HepG2 (cell line): ENCODE measurements around the gene C9orf50. TPM values are rescaled to one million over a fixed set of nuclear protein-coding genes. Genes with fewer than 3 reads are reported as not detected.

Source experiments
- CBFB ChIP-seq: sonication (generic); formaldehyde crosslinking; IDR thresholded peaks from 2 replicates; pipeline ENCODE4 v1.4.0; 2020; ENCODE audit warnings: missing genetic modification reagents
- CBX5 ChIP-seq: sonication (generic); formaldehyde crosslinking; IDR thresholded peaks from 2 replicates; pipeline ENCODE4 v1.4.0; 2020; ENCODE audit warnings: missing genetic modification reagents, borderline replicate concordance
- ELF3 ChIP-seq: IDR thresholded peaks from 2 replicates; pipeline ENCODE4 v1.6.1; 2016; ENCODE audit warnings: missing genetic modification reagents, missing compliant biosample characterization
- FOXO1 ChIP-seq: sonication (generic); formaldehyde crosslinking; IDR thresholded peaks from 2 replicates; pipeline ENCODE4 v1.4.0; 2020; ENCODE audit warnings: missing genetic modification reagents
- JUND ChIP-seq: sonication (generic); formaldehyde crosslinking; IDR thresholded peaks from 2 replicates; pipeline ENCODE4 v1.8.0; 2022; ENCODE audit warnings: mild to moderate bottlenecking, missing genetic modification reagents
- KAT8 ChIP-seq: IDR thresholded peaks from 2 replicates; pipeline ENCODE4 v1.6.1; 2016; ENCODE audit warnings: missing genetic modification reagents, missing compliant biosample characterization
- KDM1A ChIP-seq: IDR thresholded peaks from 2 replicates; pipeline ENCODE4 v1.6.1; 2016; ENCODE audit warnings: missing compliant biosample characterization
- MEF2D ChIP-seq: sonication (generic); formaldehyde crosslinking; IDR thresholded peaks from 2 replicates; pipeline ENCODE4 v1.5.1; 2020; ENCODE audit warnings: mild to moderate bottlenecking, missing genetic modification reagents
- MIER2 ChIP-seq: IDR thresholded peaks from 2 replicates; pipeline ENCODE4 v1.6.1; 2016; ENCODE audit warnings: missing biosample characterization, missing genetic modification reagents
- NR2F1 ChIP-seq, 2 experiments: fragments of 450-650 bp in 1 of 2; formaldehyde crosslinking in 1 of 2; IDR thresholded peaks; 2 replicates each; pipeline versions ENCODE4 v1.5.0 to v1.6.1; 2016 to 2020; ENCODE audit warnings: mild to moderate bottlenecking in 1 of 2, missing compliant biosample characterization in 1 of 2, missing genetic modification reagents in 1 of 2, moderate library complexity in 1 of 2
- PHF21A ChIP-seq: sonication (generic); formaldehyde crosslinking; IDR thresholded peaks from 2 replicates; pipeline ENCODE4 v1.5.0; 2020; ENCODE audit warnings: mild to moderate bottlenecking, missing genetic modification reagents
- RXRB ChIP-seq: IDR thresholded peaks from 2 replicates; pipeline ENCODE4 v1.6.1; 2016; ENCODE audit warnings: borderline replicate concordance, missing genetic modification reagents, missing compliant biosample characterization
- SOX6 ChIP-seq, 2 experiments: fragments of 450-650 bp in 1 of 2; sonication (generic) in 1 of 2; formaldehyde crosslinking in 1 of 2; IDR thresholded peaks; 2 replicates each; pipeline versions ENCODE4 v1.4.0 to v1.6.1; 2017 to 2020; ENCODE audit warnings: antibody characterized with exemption in 1 of 2, mild to moderate bottlenecking in 1 of 2, missing genetic modification reagents in 1 of 2
- TAF1 ChIP-seq: sonication (generic); formaldehyde crosslinking; IDR thresholded peaks from 2 replicates; pipeline ENCODE4 v1.4.0; 2020; ENCODE audit warnings: missing genetic modification reagents
- XBP1 ChIP-seq: sonication (generic); formaldehyde crosslinking; IDR thresholded peaks from 2 replicates; pipeline ENCODE4 v1.5.0; 2020; ENCODE audit warnings: missing genetic modification reagents
- ZNF430 ChIP-seq: sonication (generic); formaldehyde crosslinking; IDR thresholded peaks from 2 replicates; pipeline ENCODE4 v1.9.0; 2021; ENCODE audit warnings: mild to moderate bottlenecking, missing genetic modification reagents
- ZNF567 ChIP-seq: sonication (generic); formaldehyde crosslinking; IDR thresholded peaks from 2 replicates; pipeline ENCODE4 v1.8.1; 2023; ENCODE audit warnings: mild to moderate bottlenecking, missing genetic modification reagents, borderline replicate concordance
- ZNF761 ChIP-seq: sonication (generic); formaldehyde crosslinking; conservative IDR thresholded peaks from 2 replicates; pipeline ENCODE4 v1.4.0; 2020; ENCODE audit warnings: mild to moderate bottlenecking, missing genetic modification reagents
- ZNF776 ChIP-seq: sonication (generic); formaldehyde crosslinking; IDR thresholded peaks from 2 replicates; pipeline ENCODE4 v1.4.0; 2020; ENCODE audit warnings: mild to moderate bottlenecking, missing genetic modification reagents
- polyA plus RNA-seq, 8 experiments: library from polyadenylated mRNA; depleted of rRNA in 3 of 8; stranded (reverse) in 7 of 8; unstranded in 1 of 8; fragments of >200 nt; fragmentation: Illumina TruSeq in 4 of 8; extraction: Trizol in 4 of 8; gene quantifications; 2 replicates each; pipeline versions ENCODE4 v1.2.1 to v1.2.3, GENCODE V29; 2011 to 2016; ENCODE audit warnings: low read depth in 4 of 8, missing spikeins in 1 of 8, mixed read lengths in 1 of 8; ENCODE audit not compliant: insufficient read depth in 1 of 8
- total RNA-seq, 5 experiments: library from RNA; depleted of rRNA; stranded (reverse); fragments of >200 nt; fragmentation: Illumina TruSeq; extraction: Trizol; gene quantifications; 2 replicates each; pipeline ENCODE4 v1.2.3, GENCODE V29; 2016; ENCODE audit warnings: low read depth in 1 of 5
- TF ChIP-seq, protein P1 (sequence below): sonication (generic); formaldehyde crosslinking; IDR thresholded peaks from 2 replicates; pipeline ENCODE4 v1.5.0; 2020; ENCODE audit warnings: missing genetic modification reagents
- TF ChIP-seq, protein P2 (sequence below): sonication (generic); formaldehyde crosslinking; IDR thresholded peaks from 2 replicates; pipeline ENCODE4 v1.4.0; 2020; ENCODE audit warnings: mild to moderate bottlenecking, missing genetic modification reagents
- TF ChIP-seq, protein P3 (sequence below): sonication (generic); formaldehyde crosslinking; IDR thresholded peaks from 2 replicates; pipeline ENCODE4 v1.8.1; 2023; ENCODE audit warnings: mild to moderate bottlenecking, moderate library complexity, missing genetic modification reagents
- TF ChIP-seq, protein P4 (sequence below): sonication (generic); formaldehyde crosslinking; IDR thresholded peaks from 2 replicates; pipeline ENCODE4 v1.4.0; 2020; ENCODE audit warnings: mild to moderate bottlenecking, missing genetic modification reagents, borderline replicate concordance

The C9orf50 gene
- total and polyA plus RNA-seq, 2 of the 13 experiments (the other 11 are each of a cell fraction or from before 2014, with no cell fraction given) = not detected

DNA sequence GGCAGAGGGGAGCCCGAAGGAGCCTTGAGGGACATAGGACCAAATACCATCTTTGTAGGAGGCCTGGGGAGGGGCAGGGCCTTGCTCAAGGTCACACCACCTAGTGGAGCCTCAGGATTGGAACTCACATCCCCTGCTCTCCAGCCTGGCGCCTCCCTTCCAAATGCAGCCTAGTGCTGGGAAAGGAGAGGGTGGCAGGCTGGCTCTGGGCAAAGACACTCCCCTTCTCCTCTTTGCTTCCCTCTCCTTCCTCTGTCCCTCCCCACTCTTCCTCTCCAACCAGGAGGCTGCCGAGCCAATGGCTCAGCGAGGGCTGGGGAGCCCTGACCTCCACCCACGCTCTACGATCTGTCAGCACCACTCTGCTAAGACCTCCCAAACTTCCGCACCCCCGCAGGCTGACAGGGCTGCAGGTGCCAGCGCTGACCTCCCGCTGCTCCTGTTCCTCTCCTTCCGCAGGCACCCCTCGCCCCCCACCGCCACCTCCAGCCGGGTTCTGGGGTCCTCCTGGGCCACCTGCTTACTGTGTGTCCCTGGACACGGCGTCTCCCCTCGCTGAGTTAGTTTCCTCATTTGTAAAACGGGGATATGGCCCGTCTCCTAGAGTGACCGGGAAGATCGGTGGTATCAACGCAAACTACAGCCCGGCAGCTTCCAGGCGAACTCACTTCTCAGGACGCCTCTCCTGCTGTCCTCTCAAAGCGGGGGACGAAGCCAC is 52.9 kb downstream of the C9orf50 start (continued):
- TF ChIP-seq NR2F1 (CRISPR knock-in tag; IDR thresholded peaks at IDR 0.05) (0 out of 4 replicates have a peak, but pooled peaks of 1 of the 2 experiments have one; percentile 33), KDM1A (CRISPR knock-in tag) (no peak), KAT8 (CRISPR knock-in tag) (no peak; the same call in 1 of the 2 replicates), MEF2D (no peak), ELF3 (CRISPR knock-in tag) (peak; percentile 45), ZNF761 (CRISPR knock-in tag) (0 out of 2 replicates have a peak, but pooled peaks have one; percentile 15), PHF21A (CRISPR knock-in tag) (no peak), CBX5 (CRISPR knock-in tag) (0 out of 2 replicates have a peak, but pooled peaks have one; percentile 18), ZNF567 (0 out of 2 replicates have a peak, but pooled peaks have one; percentile 86), JUND (CRISPR knock-in tag) (no peak), ZNF430 (CRISPR knock-in tag) (no peak; the same call in none of the 2 replicates), XBP1 (CRISPR knock-in tag) (no peak), FOXO1 (CRISPR knock-in tag) (no peak), RXRB (CRISPR knock-in tag) (0 out of 2 replicates have a peak, but pooled peaks have one; percentile 12), SOX6 (IDR thresholded peaks at IDR 0.05) (no peak), SOX6 (CRISPR knock-in tag; IDR thresholded peaks at IDR 0.05) (peak; percentile 57; the same call in 1 of the 2 replicates), ZNF776 (peak; percentile 80), TAF1 (peak; percentile 84; the same call in 1 of the 2 replicates), MIER2 (CRISPR knock-in tag) (no peak), CBFB (CRISPR knock-in tag) (no peak)
- TF ChIP-seq, protein P1, sequence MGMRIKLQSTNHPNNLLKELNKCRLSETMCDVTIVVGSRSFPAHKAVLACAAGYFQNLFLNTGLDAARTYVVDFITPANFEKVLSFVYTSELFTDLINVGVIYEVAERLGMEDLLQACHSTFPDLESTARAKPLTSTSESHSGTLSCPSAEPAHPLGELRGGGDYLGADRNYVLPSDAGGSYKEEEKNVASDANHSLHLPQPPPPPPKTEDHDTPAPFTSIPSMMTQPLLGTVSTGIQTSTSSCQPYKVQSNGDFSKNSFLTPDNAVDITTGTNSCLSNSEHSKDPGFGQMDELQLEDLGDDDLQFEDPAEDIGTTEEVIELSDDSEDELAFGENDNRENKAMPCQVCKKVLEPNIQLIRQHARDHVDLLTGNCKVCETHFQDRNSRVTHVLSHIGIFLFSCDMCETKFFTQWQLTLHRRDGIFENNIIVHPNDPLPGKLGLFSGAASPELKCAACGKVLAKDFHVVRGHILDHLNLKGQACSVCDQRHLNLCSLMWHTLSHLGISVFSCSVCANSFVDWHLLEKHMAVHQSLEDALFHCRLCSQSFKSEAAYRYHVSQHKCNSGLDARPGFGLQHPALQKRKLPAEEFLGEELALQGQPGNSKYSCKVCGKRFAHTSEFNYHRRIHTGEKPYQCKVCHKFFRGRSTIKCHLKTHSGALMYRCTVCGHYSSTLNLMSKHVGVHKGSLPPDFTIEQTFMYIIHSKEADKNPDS (CRISPR knock-in tag) = no peak
- TF ChIP-seq, protein P2, sequence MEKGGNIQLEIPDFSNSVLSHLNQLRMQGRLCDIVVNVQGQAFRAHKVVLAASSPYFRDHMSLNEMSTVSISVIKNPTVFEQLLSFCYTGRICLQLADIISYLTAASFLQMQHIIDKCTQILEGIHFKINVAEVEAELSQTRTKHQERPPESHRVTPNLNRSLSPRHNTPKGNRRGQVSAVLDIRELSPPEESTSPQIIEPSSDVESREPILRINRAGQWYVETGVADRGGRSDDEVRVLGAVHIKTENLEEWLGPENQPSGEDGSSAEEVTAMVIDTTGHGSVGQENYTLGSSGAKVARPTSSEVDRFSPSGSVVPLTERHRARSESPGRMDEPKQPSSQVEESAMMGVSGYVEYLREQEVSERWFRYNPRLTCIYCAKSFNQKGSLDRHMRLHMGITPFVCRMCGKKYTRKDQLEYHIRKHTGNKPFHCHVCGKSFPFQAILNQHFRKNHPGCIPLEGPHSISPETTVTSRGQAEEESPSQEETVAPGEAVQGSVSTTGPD (CRISPR knock-in tag) = 0 out of 2 replicates have a peak, but pooled peaks have one; percentile 40
- TF ChIP-seq, protein P3, sequence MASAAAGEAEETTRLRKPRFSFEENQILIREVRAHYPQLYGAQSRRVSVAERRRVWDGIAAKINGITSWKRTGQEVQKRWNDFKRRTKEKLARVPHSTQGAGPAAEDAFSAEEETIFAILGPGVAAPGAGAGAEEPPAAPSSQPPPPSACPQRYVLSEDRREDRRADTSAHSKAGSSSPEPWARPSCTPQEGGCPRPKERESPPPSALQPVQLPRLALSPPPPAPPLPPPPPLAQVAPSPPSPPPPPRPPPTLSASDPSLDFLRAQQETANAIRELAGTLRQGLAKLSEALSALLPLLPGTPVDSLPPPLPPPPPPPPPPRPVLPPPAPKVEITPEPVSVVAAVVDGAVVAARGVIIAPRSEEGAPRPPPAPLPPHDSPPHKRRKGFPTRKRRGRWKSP (CRISPR knock-in tag) = 0 out of 2 replicates have a peak, but pooled peaks have one; percentile 23
- TF ChIP-seq, protein P4, sequence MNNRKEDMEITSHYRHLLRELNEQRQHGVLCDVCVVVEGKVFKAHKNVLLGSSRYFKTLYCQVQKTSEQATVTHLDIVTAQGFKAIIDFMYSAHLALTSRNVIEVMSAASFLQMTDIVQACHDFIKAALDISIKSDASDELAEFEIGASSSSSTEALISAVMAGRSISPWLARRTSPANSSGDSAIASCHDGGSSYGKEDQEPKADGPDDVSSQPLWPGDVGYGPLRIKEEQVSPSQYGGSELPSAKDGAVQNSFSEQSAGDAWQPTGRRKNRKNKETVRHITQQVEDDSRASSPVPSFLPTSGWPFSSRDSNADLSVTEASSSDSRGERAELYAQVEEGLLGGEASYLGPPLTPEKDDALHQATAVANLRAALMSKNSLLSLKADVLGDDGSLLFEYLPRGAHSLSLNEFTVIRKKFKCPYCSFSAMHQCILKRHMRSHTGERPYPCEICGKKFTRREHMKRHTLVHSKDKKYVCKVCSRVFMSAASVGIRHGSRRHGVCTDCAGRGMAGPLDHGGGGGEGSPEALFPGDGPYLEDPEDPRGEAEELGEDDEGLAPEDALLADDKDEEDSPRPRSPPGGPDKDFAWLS (CRISPR knock-in tag) = no peak
